GM19035 (cell line): ENCODE measurements around the gene ACACA.
"Not testable (repeated sequence)": the region's sequence is repeated elsewhere in the genome, so short reads cannot be mapped to it uniquely, and the experiment has no call there.

Experiments
- ATAC-seq: cut with Tn5 transposase; IDR thresholded peaks from one replicate; pipeline ENCODE4 v1.9.1; 2021; ENCODE audit not compliant: unreplicated experiment

The ACACA gene

DNA sequence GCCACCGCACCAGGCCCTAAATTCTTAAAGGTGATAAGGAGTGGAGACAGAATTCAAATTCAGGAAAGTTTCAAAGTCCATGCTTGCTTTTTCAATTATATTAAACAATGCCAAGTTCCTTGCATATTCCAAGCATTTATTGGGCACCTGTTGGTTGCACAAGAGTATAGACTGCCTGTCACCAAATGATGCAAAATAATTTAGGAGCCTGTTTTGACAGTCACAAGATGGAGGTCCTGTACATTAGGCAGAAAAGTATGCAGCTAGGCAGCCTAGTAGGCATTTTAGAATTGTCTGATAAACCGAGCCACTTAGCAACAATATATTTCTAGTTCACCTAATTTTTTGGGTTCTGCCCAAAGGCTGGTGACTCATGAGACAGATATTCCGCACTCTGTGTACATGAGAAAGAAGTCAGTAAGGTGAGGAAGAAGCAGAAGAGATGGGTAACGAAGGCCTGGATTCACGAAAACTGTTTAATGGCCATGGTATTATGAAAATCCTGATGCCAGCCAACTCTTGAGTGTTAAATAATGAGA, 7.3 kb downstream of the ACACA start:
- no peak for ATAC-seq

DNA sequence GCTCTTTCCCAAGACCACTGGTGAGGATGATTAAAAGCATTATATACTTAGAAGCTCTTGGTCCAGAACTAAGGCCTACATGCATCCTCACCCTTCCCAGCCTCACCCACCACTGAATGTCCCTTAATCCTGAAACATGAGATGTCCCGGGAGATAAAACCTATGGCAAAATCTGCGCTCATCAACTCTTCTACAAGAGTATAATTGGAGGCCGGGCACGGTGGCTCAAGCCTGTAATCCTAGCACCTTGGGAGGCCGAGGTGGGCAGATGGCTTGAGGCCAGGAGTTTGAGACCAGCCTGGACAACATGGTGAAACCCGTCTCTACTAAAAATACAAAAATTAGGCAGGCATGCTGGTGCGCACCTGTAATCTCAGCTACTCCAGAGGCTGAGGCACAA, 13.3 kb downstream of the ACACA start:
- ATAC-seq: no peak

DNA sequence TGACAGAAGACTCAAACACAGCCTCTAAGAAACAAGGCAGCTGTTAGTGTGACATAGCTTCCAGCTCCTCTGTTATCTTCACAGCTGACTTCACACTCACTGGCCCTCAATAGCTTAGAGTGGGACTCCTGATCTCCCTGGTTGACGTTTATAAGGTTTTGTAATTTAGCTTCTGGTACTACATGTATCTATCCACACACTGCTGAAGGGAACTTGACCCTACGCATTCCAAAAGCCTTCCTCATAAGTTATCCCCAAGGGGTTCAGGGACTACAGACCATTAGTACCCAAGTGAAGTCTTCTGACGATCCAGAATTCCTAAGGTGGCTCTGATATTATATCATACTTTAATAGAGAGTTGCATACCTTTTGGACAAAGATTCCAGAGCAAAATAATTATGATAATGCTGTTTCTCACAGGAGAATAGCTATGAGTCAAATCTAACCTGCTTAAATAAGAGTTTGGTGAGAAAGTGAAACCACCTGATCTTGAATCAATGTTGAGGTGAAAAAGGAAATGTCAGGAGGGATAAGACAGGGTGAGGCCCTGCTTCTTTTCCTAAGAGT, 14.5 kb downstream of the ACACA start:
- no peak for ATAC-seq

DNA sequence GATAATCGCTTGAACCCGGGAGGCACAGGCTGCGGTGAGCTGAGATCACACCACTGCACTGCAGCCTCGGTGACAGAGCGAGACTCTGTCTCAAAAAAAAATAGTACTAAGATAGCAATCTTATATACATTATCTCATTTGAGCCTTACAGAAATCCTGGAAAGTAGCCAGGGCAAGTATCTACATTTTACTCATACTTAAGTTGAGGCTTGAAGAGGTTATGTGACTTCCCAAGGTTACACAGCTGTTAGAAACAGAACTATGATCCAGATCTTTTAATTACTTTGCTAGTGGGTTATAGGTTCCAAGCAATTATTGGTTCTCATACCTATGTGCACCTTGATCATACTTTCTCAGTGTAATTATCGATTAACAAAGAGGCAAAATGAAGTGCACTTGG, 15.5 kb downstream of the ACACA start:
- no peak for ATAC-seq

DNA sequence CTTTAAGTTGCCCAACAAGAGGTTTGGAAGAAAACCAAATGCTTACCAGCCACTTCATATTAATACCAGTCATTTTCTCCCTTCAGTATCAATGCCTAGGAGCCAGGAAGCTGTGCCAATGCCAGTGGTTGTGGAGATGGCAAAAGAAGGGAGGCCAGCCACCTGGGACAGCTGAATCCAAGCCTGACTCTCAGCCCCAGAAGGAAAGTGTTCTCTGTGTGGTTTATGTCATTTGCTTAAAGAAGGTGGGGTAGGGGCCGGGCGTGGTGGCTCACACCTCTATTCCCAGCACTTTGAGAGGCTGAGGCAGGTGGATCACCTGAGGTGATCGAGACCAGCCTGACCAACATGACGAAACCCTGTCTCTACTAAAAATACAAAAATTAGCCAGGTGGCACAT, 17.5 kb downstream of the ACACA start:
- ATAC-seq: no peak

DNA sequence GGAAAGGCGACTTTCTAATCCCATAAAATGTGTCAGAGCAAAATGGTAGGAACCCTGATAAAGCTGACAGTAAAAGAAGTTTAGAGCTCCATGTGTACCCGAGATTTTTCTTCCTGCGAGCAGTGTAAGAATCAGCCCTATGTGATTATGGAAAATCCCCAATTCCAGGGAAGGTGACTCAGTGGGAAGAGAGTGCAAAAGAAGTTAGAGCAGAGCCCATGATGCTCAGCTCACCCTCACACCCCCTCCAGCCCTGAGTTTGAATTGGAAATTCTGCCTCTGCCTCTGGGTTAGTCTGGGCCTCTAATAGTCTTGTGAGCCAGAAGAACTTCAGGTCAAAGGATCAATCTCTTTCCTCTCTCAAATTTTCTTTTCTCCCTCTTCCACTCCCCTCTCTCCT, 18.4 kb downstream of the ACACA start:
- ATAC-seq: no peak

DNA sequence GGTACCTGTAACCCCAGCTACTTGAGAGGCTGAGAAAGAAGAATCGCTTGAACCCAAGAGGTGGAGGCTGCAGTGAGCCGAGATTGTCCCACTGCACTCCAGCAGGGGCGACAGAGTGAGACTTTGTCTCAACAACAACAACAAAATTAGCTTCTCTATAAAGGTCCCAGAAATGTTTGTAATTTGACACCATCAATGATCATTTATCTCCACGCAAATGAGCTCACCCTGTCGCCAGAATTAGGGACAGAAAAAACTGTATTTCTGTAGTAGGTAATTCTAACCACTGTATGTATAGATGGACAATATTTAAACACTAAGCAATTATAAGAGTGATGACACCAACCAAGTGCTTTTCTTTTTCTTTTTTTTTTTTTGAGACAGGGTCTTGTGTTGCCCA, 20.2 kb downstream of the ACACA start:
- ATAC-seq: no peak

DNA sequence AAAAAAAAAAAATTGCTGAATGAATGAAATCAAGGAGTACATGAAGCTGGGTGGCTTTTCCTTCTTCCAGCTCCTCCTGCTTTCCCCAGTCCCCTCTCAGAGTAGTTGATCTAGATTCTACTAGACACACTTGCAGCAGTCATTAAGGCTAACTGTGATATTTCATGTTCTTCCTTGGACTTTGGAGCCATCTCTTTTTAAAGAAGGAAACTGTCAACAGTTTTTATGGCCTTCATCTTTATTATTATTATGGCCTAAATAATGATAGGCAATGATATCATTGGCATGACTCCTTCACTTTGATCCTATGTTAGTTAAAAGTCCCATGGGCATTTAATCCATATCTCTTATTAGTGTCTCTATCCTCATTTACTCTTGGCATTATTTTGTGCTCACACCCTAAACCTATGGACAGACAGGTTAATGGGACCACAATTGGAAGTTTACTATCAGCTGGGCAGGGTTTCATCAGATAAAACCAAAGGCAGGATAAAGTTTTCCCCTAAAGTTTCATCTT, 21.1 kb downstream of the ACACA start:
- ATAC-seq: no peak

DNA sequence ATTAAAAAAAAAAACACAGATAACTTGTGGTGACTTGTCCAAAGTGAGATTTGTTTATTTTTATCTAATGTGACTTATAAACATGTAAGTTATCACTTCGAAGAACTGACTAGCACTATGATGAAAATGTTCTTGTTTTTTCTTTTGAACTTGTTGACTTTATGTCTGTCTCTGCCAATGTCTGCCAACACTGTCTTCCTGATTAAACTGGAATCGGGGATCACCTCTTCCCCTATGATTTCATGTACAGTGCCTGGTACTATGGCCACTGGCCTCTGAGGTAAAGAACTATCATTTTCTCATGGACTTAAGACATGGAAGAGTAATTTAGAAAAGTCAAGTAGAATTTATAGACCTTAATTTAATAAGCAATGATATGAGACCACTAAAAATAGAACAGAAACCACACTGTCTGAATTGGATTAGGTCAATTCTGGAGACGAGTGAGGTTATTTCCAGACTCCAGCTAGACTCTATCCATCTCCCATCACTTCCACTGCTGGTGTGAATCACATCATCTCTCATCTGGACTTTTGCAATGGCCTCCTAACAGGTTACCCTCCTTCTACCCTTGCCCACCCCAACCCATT, 22.0 kb downstream of the ACACA start:
- ATAC-seq: no peak

DNA sequence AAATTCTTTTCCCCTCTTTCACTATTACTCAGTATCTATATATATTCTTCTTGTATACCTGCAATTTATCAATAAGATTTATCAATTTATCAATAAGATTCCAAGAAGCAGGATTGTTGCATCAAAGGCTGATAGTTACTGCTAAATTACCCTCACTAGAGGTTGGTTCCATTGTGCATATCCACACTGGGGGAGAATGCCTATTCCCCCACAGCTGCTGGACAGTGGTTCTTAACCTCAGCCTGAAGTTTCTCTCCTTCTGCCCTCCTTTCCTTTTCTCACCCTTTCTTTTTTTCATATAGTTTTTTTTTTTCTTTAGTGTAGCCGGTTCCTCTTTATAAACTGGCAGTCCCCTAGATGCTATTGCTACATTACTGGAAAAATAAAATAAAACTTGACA, 24.6 kb downstream of the ACACA start:
- no peak for ATAC-seq

DNA sequence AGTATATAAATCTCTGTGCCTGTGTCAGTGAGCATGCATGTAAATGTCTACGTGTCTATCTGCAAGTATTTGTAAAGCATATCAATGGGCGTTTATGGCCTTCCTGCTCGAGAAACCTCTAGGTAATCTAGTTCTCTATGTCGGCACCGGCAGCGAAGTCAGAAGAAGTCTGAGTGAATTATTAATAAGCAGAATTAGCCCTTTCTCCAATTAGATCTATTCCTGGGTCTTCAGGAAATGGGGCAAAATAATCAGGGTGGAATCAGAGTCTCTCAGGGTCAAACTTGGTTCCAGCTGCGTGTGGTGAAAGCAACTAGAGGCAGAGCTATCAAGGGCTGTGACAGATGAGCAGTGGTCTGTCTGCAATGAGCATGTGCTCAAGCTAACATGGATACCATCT, 30.9 kb downstream of the ACACA start, which contains the start of gene C17orf78:
Gene C17orf78 (plus strand): TSS at position 280 of the 400 bp plus-strand sequence. CDS start 108 bp downstream, at position 388.
- no peak for ATAC-seq

DNA sequence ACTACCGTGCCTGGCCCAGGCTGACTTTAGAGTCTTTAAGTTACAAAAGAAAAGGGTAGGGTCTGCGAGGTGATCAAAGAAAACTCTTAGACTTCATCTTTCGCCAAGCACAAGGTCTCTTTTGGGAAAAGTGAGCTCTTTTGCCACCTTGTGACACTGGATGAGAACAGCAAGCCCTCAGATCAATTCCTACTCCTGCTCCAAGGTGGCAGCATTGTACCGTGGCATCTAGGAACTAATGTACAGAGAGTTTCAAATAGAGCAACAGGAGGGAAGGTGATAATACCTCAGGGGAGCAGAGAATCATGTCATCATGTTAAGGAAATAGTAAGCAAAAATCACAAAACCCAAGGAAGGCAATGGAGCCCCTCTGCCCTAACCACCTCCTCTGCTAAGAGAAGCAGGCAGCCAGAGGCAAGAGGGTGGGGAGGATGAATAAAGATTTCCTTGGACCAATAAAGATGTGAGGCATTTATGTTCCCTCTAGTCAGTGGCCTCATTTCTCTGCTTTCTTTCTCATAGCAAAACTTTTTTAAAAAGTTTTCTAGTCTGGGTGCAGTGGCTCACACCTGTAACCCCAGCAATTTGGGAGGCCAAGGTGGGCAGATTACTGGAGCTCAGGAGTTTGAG, 33.0 kb downstream of the ACACA start:
- no peak for ATAC-seq

DNA sequence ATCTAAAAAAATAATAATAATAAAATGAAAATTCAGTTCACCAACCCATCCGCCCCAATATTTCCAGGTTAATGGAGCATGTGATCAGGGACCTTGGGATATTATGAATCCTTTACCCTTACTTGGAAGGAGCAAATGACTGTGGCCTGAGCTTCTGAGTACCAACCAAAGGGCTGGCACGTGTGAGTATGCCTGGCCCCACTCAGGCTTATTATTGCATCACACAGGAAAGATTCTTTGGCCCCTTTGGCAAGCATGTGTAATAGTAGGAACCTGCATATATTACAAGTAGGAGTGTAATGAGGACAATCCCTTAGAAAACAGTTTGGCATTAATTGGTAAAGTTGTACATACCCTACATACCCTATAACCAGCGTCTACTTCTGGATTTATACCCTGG, 38.1 kb downstream of the ACACA start:
- no peak for ATAC-seq

DNA sequence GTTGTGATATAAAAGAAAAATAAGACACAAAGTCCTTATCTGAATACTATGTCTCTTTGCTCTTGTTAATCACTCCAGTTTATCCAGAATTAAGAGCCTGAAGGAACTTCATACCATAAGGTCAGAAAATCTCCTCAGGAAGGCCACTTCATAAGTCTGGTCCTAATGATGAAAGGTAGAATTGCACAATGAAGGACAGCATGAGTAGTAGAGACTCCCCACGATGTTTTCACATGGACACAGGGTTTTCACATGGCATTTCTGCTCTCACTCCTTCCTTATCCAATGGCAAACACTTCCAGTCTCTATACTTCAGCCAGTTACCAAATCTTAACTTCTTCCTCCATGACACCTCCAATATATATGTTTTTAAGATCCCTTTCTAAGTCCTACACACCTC, 41.0 kb downstream of the ACACA start:
- no peak for ATAC-seq

DNA sequence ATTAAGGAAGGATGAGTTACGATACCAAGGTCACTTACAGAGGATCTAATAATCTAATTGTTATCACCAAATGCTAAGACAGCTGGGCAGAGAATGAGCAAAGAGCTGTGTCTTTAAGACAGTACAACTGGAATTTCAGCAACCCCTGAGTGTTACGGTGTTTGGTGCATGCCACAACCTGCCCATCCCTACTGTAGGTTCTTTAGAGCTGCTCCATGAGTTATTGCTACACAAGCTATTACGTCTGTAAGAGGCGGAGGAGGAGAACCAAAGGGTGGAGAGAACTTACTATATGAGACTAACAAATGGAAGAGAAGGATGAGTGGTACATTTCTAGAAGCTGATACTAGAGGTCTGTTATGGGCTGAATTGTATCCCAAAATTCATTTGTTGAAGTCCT, 45.1 kb downstream of the ACACA start:
- no peak for ATAC-seq

DNA sequence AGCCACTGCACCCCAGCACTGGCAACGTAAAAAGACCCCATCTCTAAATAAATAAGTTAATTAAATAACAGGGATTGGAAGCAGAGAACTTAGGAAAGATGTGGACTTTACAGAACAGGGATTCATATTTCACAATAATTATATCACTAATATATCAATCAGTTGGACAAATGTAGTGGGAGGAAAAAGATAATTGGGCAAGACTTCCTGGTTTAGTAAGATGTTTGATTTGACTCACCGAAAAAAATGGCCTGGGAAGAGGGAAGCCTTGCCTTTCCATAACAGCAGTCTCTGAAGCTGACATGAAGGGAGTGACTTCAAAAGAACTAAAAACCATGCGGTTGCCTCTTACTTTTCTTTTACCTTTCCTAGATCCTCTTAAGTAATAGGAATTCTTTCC, 46.0 kb downstream of the ACACA start:
- no peak for ATAC-seq

DNA sequence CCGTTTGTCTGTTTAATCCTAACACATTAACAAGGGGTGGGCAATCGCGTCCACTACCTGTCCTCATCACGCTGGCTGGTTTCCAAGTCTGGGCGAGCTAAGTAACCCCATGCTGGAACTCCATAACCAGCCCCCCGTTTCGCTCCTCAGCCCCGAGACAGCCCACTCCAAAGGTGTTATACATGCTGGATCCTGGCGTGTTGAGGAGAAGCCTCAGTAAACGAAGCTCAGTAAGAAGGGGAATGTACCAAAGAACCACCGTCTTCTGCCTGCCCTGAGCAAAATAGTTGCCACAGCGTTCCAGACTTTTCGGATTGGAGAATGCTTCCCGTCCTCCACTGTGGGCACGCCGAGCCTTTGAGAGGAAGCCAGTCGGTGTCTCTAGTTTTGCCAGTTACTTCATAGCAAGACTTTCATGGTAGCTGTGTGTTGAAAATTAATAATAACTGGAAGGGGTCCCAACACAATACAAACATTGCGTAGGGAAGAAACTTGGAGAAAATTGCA, 46.9 kb downstream of the ACACA start:
- ATAC-seq: no peak

DNA sequence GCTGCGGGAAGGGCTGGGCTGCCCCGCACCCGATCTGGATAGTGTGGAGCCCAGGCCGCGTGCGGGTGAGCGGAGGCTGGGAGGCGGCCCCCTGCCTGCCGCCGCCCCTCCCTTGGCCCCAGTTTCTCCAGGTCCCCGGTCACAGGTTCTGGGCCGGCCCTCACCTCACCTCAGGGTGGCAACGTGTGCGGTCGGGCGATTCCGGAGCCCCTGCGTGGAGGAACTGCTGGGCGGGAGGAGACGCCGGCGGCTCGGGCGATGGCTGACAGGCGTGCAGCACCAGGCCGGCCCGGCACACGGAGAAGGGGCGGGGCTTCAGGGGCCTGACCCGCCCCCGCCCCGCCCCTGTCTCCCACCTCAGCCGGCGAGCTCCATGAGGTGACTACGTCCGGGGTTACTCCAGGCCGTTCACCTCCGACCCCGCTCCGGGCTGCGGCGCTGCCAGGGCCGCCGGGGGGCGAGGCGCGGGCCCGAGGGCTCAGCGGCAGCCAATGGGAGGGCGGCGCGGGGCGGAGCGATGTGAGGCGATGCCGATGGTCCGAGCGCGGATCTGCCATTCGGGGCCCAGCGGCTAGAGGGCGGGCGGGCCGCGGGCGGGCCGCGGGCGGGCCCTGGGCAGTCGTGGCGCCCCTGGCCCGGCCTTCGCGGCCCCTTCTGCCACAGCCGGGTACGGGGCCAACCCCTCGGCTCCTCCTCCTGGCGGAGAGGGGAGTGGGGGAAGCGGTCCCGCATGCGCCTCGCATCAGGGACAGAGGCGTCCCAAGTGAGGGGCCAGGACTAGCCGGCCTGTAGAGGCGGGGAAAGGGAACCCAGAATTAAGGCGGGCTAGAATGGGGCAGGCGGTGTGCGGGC, 47.6 kb downstream of the ACACA start:
- peak; percentile 88 for ATAC-seq

DNA sequence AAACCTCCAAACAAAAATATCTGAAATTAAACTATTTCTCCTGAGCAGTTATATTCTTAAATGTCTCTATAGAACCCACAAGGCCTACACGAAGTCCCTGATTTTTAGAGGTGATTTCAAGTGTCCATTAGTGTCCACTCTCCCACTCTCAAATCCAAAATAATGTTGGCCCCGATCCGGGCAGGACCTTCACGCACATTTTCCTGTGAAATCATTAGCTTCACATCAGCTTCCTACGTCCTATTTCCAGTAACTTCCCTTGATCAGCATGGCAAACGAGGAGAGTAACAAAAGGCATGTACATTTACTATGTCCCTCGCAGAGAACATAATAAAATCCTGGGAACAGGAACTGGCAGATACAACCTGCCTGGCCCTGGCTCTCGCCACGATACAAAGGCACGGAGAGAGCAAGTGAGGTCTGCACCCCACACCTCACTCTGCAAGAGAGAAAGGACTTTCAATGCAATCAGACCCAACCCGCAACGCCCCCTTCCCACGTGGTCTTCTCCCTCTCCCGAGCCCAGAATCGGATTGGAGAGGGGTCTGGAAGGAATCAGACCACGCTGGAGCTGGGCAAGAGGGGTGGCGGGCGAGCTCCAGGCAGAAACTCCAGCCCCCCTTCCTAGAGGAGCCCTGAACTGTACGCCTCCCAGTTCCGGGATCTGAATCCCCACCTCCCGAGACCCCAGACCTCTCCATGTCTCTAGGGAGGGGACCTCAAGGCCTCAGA, 48.4 kb downstream of the ACACA start:
- ATAC-seq: peak; percentile 3

DNA sequence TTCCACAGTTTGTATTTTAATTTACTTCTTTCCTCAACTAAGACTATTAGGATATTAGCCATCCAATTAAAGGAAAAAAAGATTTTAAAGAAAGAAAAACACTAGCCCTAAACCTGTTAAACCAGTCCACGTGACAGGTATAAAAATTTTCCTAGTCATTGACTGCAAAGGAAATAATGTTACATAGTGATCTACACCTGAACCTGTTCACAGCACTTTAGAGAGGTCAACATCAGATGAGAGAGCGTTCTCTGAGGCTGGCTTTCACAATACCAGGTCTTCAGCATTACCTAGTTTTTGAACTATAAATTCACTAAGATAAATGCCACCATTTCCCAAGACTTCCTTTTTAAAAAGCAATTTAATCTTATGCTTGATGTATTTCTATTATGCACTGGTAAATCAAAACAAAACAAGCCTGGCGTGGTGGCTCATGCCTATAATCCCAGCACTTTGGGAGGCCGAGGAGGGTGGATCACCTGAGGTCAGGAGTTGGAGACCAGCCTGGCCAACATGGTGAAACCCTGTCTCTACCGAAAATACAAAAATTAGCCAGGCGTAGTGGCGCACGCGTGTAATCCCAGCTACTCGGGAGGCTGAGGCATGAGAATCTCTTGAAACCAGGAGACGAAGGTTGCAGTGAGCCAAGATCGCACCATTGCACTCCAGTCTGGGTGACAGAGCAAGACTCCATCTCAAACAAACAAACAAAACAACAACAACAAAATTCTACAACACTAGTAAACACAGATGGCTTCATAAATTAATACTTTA, 49.7 kb downstream of the ACACA start:
- ATAC-seq: not testable (repeated sequence)
